WI38 (cell line): ENCODE data around the gene COLEC11.

Experiments
- H3K4me3 ChIP-seq: 2 replicates; pipeline ENCODE4 v1.5.1; 2011; ENCODE audit warnings: low read depth, mild to moderate bottlenecking, control low read depth, low read length
- TF ChIP-seq, protein P1 (sequence below): IDR thresholded peaks from 2 replicates; pipeline ENCODE4 v1.5.1; 2012; ENCODE audit warnings: low read depth, mild to moderate bottlenecking, control low read depth, low read length

Gene COLEC11

DNA sequence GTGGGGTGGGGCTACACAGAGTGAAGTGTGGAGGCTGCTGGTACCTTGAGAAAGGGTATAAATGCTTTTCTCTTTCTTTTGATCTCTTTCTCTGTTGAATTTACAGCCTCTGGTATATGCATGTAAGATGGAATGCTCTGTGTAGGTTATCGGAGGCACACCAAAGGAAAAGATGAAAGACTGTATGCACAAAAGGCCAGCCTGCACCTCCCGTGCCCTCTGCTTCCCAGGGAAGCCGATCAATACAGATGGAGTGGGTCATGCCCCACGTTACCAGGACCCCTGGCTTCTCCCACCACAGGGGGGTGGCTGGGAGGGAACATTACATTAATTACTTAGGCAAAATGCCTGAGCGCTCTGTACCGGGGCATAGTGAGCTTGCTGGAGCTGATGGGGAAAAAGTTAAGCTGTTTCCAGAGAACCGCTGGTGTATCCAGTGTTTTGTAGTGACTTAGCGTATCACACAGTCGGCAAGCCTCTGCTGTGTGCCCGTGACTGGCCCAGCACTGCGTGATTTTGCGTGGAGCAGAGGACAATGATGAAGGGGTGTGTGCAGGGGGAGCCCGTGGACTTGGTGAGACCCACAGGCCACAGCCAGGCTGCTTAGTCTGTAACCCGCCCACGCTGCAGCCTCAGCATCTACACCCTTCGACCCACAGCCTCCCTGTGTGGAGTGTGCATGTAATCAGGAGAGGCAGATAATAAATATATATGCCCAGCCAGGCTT, 71.1 kb downstream of the COLEC11 start:
- TF ChIP-seq, protein P1, sequence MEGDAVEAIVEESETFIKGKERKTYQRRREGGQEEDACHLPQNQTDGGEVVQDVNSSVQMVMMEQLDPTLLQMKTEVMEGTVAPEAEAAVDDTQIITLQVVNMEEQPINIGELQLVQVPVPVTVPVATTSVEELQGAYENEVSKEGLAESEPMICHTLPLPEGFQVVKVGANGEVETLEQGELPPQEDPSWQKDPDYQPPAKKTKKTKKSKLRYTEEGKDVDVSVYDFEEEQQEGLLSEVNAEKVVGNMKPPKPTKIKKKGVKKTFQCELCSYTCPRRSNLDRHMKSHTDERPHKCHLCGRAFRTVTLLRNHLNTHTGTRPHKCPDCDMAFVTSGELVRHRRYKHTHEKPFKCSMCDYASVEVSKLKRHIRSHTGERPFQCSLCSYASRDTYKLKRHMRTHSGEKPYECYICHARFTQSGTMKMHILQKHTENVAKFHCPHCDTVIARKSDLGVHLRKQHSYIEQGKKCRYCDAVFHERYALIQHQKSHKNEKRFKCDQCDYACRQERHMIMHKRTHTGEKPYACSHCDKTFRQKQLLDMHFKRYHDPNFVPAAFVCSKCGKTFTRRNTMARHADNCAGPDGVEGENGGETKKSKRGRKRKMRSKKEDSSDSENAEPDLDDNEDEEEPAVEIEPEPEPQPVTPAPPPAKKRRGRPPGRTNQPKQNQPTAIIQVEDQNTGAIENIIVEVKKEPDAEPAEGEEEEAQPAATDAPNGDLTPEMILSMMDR: no peak
- H3K4me3 ChIP-seq: no peak overlapping the region

DNA sequence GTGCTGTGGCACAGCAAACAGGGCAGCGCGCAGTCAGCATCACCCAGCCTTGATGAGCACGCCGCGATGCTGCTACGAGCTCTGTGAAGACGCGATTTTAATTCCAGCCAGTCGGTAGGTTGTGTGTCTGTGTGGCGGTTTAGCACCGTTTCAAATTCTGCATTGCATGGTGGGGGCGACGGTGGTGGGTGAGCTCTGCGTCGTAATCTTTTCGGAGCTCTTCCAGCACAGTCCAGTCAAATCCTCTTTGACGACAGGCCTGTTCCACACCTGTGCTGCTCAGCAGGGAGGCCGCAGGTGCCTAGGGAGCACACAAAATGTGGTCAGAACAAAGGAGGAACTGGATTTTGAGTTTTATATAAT, 71.7 kb downstream of the COLEC11 start:
- H3K4me3 ChIP-seq: no peak overlapping the region
- TF ChIP-seq, protein P1: no peak

DNA sequence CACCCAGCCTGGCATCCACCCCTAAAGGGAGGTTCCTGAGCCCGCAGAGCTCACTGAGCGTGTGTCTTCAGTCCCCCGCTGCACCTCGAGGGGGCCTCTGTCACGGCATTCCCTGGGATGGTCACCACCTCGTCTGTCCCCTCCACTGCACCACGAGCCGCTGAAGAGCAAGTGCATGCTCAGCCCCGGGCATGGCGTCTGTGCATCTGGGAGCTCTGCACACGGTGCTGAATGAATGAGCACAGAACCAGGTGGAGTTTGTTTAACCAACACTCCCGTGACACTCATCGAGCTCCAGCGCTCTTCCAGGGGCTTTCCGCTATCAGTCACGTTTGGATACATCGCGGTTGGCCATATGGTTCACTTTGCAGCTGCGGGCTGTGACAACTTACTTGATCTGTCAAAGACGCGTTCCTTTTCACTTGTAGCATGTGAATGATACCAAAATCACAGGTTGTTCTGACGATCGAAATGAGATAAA, 72.3 kb downstream of the COLEC11 start:
- TF ChIP-seq, protein P1: no peak
- H3K4me3 ChIP-seq: peak overlapping the region; percentile 49

DNA sequence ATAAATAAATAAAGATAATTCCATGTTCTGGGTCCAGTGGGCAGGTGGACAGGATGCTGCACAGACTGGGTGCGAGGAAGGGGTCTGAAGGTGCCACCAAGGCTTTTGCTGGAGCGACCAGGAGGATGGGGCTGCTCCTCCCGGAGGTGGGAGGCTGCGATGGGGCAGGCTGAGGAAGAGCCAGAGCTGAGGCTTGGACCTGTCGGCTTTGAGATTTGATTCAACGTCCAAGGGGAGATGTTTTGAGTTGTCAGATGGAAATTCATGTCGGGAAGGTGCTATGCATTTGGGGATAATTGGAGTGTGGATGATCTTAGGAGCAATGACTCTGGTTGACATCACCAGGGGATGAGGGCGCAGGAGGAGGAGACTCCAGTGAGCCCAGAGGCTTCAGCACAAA, 74.7 kb downstream of the COLEC11 start:
- TF ChIP-seq, protein P1: no peak
- H3K4me3 ChIP-seq: no peak overlapping the region

DNA sequence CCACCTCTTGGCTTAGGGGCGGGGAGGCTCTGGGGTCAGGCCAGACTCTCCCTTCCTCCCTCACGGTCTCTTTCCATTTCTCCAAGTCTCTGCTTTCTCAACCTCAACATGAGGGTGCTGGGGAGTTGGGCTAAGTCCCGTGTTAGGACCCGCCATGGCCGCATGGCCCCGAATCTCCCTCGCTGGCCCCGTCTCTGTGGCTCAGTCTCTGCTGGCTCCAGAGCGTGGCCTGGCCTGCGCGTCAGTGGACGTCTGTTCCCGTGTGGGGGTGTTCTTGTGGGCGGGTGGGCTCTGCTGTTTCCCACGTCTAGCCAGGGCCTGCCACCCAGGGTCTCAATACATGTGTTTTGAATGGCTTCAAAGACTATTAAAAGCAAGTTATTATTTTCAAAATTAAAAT, 75.5 kb downstream of the COLEC11 start:
- H3K4me3 ChIP-seq: no peak overlapping the region
- TF ChIP-seq, protein P1: no peak

DNA sequence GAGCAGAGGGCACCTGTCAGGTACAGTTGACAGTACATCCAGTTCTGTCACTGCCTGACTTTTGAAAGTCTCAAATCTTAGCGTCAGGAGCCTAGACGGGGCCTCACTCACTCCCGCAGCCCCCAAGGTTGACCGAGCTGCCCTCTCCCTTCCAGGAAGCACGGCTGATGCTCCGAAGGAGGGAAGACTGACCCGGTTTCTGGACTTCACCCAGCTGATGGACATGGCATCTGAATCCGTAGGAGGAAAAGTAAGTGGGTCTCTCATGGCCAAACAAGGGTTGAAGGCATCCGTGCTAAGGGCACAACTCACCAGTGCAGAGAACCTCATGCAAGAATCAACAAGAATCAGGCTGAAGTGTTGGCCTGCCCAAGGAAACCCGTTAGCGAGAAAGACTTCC, 76.0 kb downstream of the COLEC11 start:
- no peak overlapping the region for H3K4me3 ChIP-seq
- TF ChIP-seq, protein P1: no peak

DNA sequence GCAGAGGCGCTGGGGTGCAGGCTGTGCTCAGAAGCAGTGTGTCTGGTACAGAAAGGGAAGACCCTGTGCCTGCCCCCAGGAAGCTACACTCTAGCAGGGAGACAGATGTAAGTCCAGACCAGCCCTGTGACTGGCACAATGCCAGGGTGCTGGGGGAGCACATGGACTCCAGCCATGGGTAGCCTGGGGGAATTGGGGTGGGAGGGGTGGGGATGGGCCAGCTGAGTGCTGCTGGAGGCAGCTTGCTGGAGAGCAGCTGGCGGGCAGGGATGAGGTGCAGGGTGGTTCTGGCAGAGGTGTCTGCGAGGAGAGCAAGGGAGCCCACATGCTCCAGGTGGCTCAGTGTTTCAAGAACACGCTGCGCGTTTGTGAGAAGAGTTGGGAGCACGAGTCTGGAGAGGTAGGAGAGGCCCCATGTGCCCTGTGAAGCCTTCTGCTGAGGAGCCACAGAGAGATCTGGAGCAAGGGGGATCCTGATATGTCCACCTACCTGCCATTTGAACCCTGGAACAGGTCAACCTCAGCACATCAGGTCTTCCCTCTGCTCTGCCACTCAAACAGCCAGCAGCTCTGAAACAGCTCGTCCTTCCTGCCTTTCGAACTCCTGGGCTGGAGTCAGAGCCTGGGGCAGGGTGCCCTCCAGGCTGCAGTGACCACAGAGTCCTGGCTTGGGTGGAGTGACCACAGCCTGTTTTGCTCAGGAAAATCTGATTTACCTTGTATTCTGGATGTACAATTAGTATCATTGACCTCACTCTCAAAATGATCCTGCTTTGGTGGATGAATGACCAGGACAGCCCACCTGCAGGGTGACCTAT, 78.2 kb downstream of the COLEC11 start:
- no peak overlapping the region for H3K4me3 ChIP-seq
- TF ChIP-seq, protein P1: no peak
